Upper lobe of right lung (tissue), 1 donor: Measurements from ENCODE around the gene ASPN. TPM values are rescaled to one million over a fixed set of nuclear protein-coding genes. Genes with fewer than 3 reads are reported as not detected.

ENCODE experiments used
- ATAC-seq: fragments of 200-7000 bp; cut with Tn5 transposase; one replicate; pipeline ENCODE4 v1.9.1; 2020; ENCODE audit warnings: mild to moderate bottlenecking, moderate library complexity
- DNase-seq: peaks from one replicate; pipeline ENCODE4 v3.0.0-alpha.2; 2020
- H3K27ac ChIP-seq: fragments of 200-600 bp; one replicate; pipeline ENCODE4 v1.8.0; 2022
- H3K27me3 ChIP-seq: fragments of 200-600 bp; one replicate; pipeline ENCODE4 v1.8.0; 2022; ENCODE audit warnings: mild to moderate bottlenecking
- H3K36me3 ChIP-seq: fragments of 200-600 bp; one replicate; pipeline ENCODE4 v1.8.0; 2022
- H3K4me1 ChIP-seq: fragments of 200-600 bp; one replicate; pipeline ENCODE4 v1.8.0; 2022
- H3K4me3 ChIP-seq: fragments of 200-600 bp; one replicate; pipeline ENCODE4 v1.8.0; 2022; ENCODE audit warnings: mild to moderate bottlenecking
- H3K9me3 ChIP-seq: fragments of 200-600 bp; one replicate; pipeline ENCODE4 v1.8.0; 2022
- CTCF ChIP-seq: fragments of 200-600 bp; IDR thresholded peaks from one replicate; pipeline ENCODE4 v1.8.0; 2022; ENCODE audit warnings: antibody characterized with exemption
- intact Hi-C: fragments of 100-400 bp; cut with DNase I; formaldehyde crosslinking; loops from one replicate; pipeline ENCODE4 v1.11.0; 2022
- total RNA-seq: library from RNA; stranded (reverse); fragmentation: NEBNext Ultra II Directional; extraction: Animal tissue kit (Norgen Biotek cat#: 25700); gene quantifications from one replicate; pipeline ENCODE4 v1.2.1, GENCODE V29; 2021
- donor health status: DM: no; HTN: yes; CAD: no; lungs with severe emphysema.

Gene ASPN
- total RNA-seq, 1 donor from 2014 or later: 7.5 TPM

- intact Hi-C loops: no loop called here
- H3K27ac ChIP-seq: peak overlapping the region; percentile 47
- TF ChIP-seq CTCF: no peak
- ATAC-seq: no peak
- peaks cover 14% of the 10 kb centered on the region for H3K4me1 ChIP-seq
- no peaks in the 10 kb centered on the region for H3K36me3 ChIP-seq
- no peak overlapping the region for H3K4me3 ChIP-seq
- no peaks in the 10 kb centered on the region for H3K9me3 ChIP-seq
- DNase-seq: no peak
- H3K27me3 ChIP-seq: no peaks in the 10 kb centered on the region
These were observed 1.2 kb downstream of the ASPN start for GRCh38 chr9:92480986-92481633.

GRCh38 chr9:92480291-92480771 lies 2.0 kb downstream of the ASPN start:
- Histone ChIP-seq H3K4me3 (peak overlapping the region; percentile 8), H3K4me1 (peaks cover 14% of the 10 kb centered on the region), H3K9me3 (no peaks in the 10 kb centered on the region), H3K27me3 (no peaks in the 10 kb centered on the region), H3K36me3 (no peaks in the 10 kb centered on the region), H3K27ac (peak overlapping the region; percentile 47)
- intact Hi-C loops: no loop called here
- DNase-seq (no peak), ATAC-seq (no peak)
- no peak for TF ChIP-seq CTCF

- peaks cover 14% of the 10 kb centered on the region for H3K4me1 ChIP-seq
- no peaks in the 10 kb centered on the region for H3K9me3 ChIP-seq
- no peak overlapping the region for H3K4me3 ChIP-seq
- no peaks in the 10 kb centered on the region for H3K36me3 ChIP-seq
- DNase-seq: no peak
- H3K27ac ChIP-seq: no peak overlapping the region
- no peaks in the 10 kb centered on the region for H3K27me3 ChIP-seq
- intact Hi-C loops: no loop called here
- no peak for ATAC-seq
- TF ChIP-seq CTCF: no peak
These were observed 3.0 kb downstream of the ASPN start for GRCh38 chr9:92479346-92479745.

GRCh38 chr9:92478783-92479182 lies 3.5 kb downstream of the ASPN start:
- no peak for ATAC-seq
- H3K4me1 ChIP-seq: peaks cover 14% of the 10 kb centered on the region
- H3K9me3 ChIP-seq: no peaks in the 10 kb centered on the region
- H3K36me3 ChIP-seq: no peaks in the 10 kb centered on the region
- DNase-seq: no peak
- H3K4me3 ChIP-seq: no peak overlapping the region
- no peaks in the 10 kb centered on the region for H3K27me3 ChIP-seq
- intact Hi-C loops: no loop called here
- no peak for TF ChIP-seq CTCF
- H3K27ac ChIP-seq: no peak overlapping the region

- H3K9me3 ChIP-seq: no peaks in the 10 kb centered on the region
- ATAC-seq: no peak
- H3K4me3 ChIP-seq: no peak overlapping the region
- H3K4me1 ChIP-seq: peaks cover 10% of the 10 kb centered on the region
- no peak overlapping the region for H3K27ac ChIP-seq
- TF ChIP-seq CTCF: no peak
- intact Hi-C loops: no loop called here
- H3K27me3 ChIP-seq: no peaks in the 10 kb centered on the region
- DNase-seq: no peak
- no peaks in the 10 kb centered on the region for H3K36me3 ChIP-seq
These were observed 5.3 kb downstream of the ASPN start for GRCh38 chr9:92476962-92477361.

GRCh38 chr9:92474587-92474986 lies 7.7 kb downstream of the ASPN start:
- ATAC-seq: no peak
- no peaks in the 10 kb centered on the region for H3K27me3 ChIP-seq
- no peaks in the 10 kb centered on the region for H3K36me3 ChIP-seq
- H3K9me3 ChIP-seq: no peaks in the 10 kb centered on the region
- no peak overlapping the region for H3K4me3 ChIP-seq
- no peak overlapping the region for H3K27ac ChIP-seq
- no peaks in the 10 kb centered on the region for H3K4me1 ChIP-seq
- intact Hi-C loops: no loop called here
- TF ChIP-seq CTCF: no peak
- no peak for DNase-seq
